ENCODE results near the gene TANC1.
"Not testable (repeated sequence)": the region's sequence is repeated elsewhere in the genome, so short reads cannot be mapped to it uniquely, and the experiment has no call there.

Gene TANC1

DNA sequence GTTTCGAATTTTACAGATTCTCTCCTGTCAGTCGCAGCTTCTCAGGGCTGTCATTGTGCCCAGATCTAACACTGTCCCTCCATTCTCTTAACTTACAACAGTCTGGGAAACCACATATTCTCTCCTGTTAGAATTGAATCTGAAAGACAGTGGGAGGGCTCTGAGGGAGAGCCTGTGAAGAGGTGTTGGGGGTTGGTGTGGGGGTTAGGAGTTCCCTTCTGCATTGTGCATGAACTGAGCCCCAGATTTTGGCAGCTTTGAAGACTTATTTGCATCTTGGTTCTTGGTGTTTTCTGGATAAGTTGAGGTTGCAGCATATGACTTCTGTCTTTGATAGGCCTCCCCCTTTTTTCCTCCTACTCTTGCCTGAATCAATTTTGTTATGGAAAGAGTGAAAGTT, 64.1 kb downstream of the TANC1 start:
- DNase-seq: no peak

DNA sequence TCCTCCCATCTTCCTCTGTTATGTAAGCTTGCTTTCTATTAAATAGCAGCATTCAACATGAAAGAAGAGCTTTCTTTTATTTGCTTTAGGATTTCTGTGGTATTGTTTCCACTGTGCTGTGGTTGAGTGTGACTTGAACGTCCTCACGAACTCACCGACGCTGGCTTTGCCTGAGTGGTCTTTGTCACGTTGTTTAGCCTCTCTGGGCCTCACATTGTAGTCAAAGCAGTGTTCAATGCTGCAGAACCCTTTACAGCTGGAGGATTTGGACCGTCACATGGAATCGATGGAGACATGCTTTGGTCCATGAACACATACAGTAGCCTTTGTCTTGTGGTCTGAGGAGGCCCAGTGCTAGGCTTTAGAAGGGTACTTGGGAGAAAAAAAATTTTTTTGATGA, 66.3 kb downstream of the TANC1 start:
- DNase-seq: no peak

- DNase-seq: no peak
Observed at GRCh38 chr2:159035790-159036411, 67.5 kb downstream of the TANC1 start.

DNA sequence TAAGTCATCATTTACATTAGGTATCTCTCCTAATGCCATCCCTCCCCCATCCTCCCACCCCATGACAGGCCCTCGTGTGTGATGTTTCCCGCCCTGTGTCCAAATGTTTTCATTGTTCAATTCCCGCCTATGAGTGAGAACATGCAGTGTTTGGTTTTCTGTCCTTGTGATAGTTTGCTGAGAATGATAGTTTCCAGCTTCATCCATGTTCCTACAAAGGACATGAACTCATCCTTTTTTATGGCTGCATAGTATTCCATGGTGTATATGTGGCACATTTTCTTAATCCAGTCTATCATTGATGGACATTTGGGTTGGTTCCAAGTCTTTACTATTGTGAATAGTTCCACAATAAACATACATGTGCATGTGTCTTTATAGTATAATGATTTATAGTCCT, 68.0 kb downstream of the TANC1 start:
- DNase-seq: not testable (repeated sequence)

DNA sequence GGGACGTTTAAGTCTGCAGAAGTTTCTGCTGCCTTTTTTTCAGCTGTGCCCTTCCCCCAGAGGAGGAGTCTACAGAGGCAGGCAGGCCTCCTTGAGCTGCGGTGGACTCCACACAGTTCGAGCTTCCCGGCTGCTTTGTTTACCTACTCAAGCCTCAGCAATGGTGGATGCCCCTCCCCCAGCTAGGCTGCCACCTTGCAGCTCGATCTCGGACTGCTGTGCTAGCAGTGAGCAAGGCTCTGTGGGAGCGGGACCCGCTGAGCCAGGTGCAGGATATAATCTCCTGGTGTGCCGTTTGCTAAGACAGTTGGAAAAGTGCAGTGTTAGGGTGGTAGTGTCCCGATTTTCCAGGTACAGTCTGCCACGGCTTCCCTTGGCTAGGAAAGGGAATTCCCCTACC, 72.9 kb downstream of the TANC1 start:
- not testable (repeated sequence) for DNase-seq

GRCh38 chr2:159042115-159042850, 73.8 kb downstream of the TANC1 start:
- no peak for DNase-seq

- no peak for DNase-seq
Observed at GRCh38 chr2:159043710-159044109, 75.3 kb downstream of the TANC1 start.

- no peak for DNase-seq
Observed at GRCh38 chr2:159044804-159045286, 76.4 kb downstream of the TANC1 start.

- DNase-seq: no peak
Observed at GRCh38 chr2:159045545-159046454, 77.4 kb downstream of the TANC1 start.

- no peak for DNase-seq
Observed at GRCh38 chr2:159046966-159047365, 78.5 kb downstream of the TANC1 start.

DNA sequence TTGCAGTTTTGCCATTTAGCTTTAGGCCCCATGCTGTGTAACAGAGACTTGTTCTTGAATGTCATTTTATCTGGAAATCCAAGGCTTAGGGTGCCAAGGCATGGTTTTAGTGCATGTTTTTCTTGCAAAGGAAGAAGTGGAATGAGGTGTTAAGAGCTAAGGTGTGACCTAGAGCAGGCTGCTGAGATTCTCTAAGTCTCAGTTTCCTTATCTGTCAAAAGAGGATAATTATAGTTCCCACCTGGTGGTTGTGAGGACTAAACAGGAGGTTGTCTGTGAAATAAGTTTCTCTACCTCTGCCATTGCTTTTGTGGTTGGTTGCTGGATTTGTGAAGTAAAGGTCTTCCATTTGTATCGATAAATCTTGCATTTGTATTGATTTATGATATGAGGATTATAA, 82.0 kb downstream of the TANC1 start:
- DNase-seq: no peak

DNA sequence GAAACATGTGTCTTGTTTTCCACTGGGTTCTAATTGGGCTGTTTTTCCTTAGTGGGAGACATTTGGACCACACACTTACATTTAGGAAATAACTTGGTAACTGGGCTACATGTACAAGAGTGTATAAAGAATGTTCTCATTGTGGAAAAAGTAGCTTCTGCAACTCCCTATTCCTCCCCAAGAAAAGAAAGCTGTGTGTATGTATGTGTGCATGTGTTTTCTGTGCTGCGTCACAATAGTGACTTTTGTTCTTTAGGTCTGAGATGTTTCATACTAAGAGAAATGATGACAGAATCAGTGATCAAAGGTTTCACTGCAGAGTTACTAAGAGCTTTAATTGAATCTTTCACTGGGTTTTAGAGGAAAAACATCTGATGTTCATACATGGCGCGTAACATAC, 82.7 kb downstream of the TANC1 start:
- no peak for DNase-seq

- DNase-seq: no peak
Observed at GRCh38 chr2:159051661-159052060, 83.2 kb downstream of the TANC1 start.

DNA sequence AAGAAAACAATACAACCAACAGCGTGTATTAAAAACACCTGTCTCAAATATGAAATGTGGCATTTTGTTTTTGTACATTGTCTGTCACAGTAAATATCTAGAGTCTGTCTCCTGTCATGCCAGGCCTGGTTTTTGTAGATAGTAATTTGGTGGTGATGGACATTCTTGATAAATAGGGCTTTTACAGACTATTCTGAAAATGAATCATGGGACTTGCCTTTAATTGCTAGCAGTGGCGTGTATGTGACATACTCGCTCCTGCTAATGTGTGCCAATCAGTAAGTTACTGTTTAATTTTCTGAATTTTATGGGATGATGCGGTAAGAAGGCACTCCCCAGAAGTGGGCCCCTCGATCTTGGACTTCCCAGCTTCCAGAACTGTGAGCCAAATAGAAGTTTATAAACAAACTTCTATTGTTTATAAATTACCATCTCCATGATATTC, 83.7 kb downstream of the TANC1 start:
- no peak for DNase-seq

- no peak for DNase-seq
Observed at GRCh38 chr2:159053161-159054031, 85.0 kb downstream of the TANC1 start.

GRCh38 chr2:159054032-159054334, 85.5 kb downstream of the TANC1 start:
- no peak for DNase-seq

DNA sequence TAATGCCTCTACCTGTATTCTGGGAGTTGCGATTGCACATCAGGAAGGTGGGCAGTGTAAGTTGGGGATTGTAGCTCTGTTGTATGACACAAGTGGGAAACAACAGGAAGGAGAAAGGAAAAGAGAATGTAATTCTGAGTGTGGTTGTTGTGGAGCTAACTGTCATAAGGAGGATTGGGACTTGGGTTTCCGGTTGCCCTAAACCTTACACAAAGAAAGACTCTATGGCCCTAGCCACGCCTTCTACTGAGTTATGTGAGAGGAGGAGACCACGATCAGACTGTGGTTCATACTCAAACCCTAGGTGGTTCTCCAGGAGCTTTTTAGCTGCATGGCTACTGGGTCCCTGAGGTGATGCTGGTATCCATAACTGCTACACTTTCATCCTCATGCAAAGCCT, 86.5 kb downstream of the TANC1 start:
- no peak for DNase-seq

DNA sequence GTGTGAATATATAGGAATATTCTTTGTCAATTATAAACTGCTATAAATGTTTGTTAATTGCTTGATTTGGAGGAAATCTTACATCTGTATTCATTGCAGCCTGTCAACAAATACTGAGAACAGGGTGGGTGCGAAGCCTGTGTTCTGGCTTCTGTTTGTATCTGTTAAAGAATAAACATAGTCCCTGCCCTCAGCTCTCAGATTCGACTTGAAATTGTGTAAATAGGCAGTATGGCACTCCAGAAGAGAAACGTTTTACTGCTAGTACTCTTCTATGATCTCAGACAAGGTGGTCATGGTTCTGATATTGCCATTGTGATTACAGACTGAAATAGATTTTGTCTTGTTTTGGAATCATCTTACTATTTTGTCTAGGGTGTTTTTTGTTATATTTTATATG, 92.1 kb downstream of the TANC1 start:
- no peak for DNase-seq

GRCh38 chr2:159063677-159064076, 95.2 kb downstream of the TANC1 start:
- no peak for DNase-seq

GRCh38 chr2:159064446-159065301, 96.2 kb downstream of the TANC1 start:
- DNase-seq: no peak

- DNase-seq: no peak
Observed at GRCh38 chr2:159065313-159065712, 96.9 kb downstream of the TANC1 start.

DNA sequence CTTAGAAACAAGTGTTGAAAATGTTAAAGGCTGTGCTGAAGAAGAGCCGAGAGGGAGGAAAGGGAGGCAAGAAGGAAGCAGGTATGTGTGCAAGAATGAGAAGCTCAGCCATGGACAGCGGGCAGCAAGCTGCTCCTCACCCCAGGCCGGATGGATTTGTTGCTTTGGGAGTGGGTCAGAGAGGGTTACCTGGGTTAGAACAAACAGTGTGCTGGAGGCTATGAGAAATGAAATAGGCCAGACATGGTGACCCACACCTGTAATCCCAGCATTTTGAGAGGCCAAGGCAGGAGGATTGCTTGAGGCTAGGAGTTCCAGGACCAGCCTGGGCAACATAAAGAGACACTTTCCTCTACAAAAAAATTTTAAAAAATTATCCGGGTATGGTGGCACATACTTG, 97.5 kb downstream of the TANC1 start:
- no peak for DNase-seq
